ENCODE results near the gene GLYATL1B. TPM values are rescaled to one million over a fixed set of nuclear protein-coding genes. Genes with fewer than 3 reads are reported as not detected.
A peak's percentile ranks its signal among the peaks of the same experiment; 100 is the strongest.
"Not testable (repeated sequence)": the region's sequence is repeated elsewhere in the genome, so short reads cannot be mapped to it uniquely, and the experiment has no call there.

GLYATL1B gene
- total RNA-seq, 1 donor from 2014 or later = not detected

GRCh38 chr11:59062602-59063529, 23.2 kb upstream of the GLYATL1B start:
- no peaks in the 10 kb centered on the region for H3K27me3 ChIP-seq
- TF ChIP-seq EZH2 (IDR thresholded peaks at IDR 0.05) (no peak), EZH2phosphoT487 (IDR thresholded peaks at IDR 0.05) (no peak), CTCF (IDR thresholded peaks at IDR 0.05) (no peak)
- Mint-ChIP-seq H3K36me3 (no peaks in the 10 kb centered on the region), H3K4me1 (peaks cover 3% of the 10 kb centered on the region), H3K27ac (no peak overlapping the region), H3K4me3 (no peak overlapping the region), H3K27me3 (ENCODE audit: insufficient read depth, low read depth) (peaks cover 2% of the 10 kb centered on the region), H3K9me3 (no peaks in the 10 kb centered on the region)
- H3K4me3 ChIP-seq = no peak overlapping the region
- no peak overlapping the region for H2AFZ ChIP-seq (replicated peaks)
- no peaks in the 10 kb centered on the region for H3K79me2 ChIP-seq (ENCODE audit: low read depth)
- H3K27ac ChIP-seq = no peak overlapping the region
- H3K36me3 ChIP-seq = no peaks in the 10 kb centered on the region
- no peaks in the 10 kb centered on the region for H3K4me1 ChIP-seq
- H3K4me2 ChIP-seq = no peak overlapping the region
- H3K9ac ChIP-seq = no peak overlapping the region
- no peaks in the 10 kb centered on the region for H3F3A ChIP-seq (ENCODE audit: low read depth)
- H4K20me1 ChIP-seq (ENCODE audit: low read depth) = no peaks in the 10 kb centered on the region
- peak; percentile 15 for DNase-seq (ENCODE audit: low spot score)
- no peaks in the 10 kb centered on the region for H3K9me3 ChIP-seq (ENCODE audit: low read depth)

DNA sequence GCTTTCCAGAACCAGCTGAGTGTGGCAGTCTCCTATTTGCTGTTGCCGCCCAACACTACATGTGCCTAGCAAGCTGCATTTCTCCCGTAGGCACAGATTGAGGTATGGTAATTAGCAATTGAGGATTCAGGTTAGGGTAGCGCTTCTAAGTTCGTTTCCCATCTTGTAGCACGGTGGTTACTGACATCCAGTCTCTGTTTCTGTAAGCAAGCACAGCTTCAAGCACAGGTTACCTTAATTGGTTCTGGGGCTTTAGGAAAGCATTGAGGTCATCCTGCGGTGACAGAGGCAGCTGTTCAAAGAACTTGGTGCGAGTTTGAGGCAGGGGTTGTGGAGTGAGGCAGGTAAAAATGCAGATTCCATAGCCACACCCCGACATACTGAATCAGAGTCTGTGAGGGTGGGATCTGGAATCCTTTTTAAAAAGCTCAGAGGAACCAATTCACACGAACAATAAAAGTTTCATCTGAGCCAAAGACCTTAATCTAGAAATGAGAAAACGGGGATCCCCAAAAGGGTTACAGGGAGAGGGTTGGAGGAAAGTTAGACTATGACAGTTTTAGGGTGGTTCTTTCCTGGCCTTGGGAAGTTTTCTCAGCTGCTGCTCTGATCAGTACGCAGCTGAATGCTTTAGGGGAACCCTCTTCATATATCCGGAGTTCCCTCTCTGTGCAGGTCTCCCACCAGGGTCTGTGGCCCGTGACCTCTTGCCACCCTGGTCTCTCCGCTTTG, 21.9 kb upstream of the GLYATL1B start:
- H3K79me2 ChIP-seq (ENCODE audit: low read depth); H3K4me3 Mint-ChIP-seq; H2AFZ ChIP-seq (replicated peaks); H3K27me3 Mint-ChIP-seq (ENCODE audit: insufficient read depth, low read depth); H3K27ac Mint-ChIP-seq; H3K36me3 Mint-ChIP-seq; H3K4me3 ChIP-seq; H3K9me3 Mint-ChIP-seq; H3K27ac ChIP-seq; H3K36me3 ChIP-seq; H3K4me1 Mint-ChIP-seq; H3K4me1 ChIP-seq; H3K9ac ChIP-seq; H4K20me1 ChIP-seq (ENCODE audit: low read depth); H3K27me3 ChIP-seq; H3K9me3 ChIP-seq (ENCODE audit: low read depth); H3F3A ChIP-seq (ENCODE audit: low read depth); H3K4me2 ChIP-seq; DNase-seq (ENCODE audit: low spot score): not testable (repeated sequence)

DNA sequence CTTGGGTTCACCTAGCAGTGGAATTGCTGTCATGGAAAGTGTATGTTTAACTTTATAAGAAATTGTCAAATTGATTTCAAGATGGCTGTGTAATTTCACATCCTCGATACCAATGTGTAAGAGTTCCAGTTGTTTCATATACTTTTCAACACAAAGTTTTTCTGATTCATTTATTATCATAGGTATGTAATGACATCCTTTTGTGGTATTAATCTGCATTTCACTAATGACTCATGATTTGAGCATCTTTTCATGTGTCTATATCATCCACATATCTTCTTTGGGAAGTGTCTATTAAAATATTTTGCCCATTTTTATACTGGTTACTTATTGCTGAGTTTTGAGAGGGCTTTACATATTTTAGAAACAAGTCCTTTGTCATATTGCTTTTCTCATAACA, 17.0 kb upstream of the GLYATL1B start:
- no peaks in the 10 kb centered on the region for H3K27me3 ChIP-seq
- Mint-ChIP-seq H3K9me3 (no peaks in the 10 kb centered on the region), H3K27ac (no peak overlapping the region), H3K36me3 (no peaks in the 10 kb centered on the region), H3K4me3 (no peak overlapping the region), H3K27me3 (ENCODE audit: insufficient read depth, low read depth) (peaks cover 2% of the 10 kb centered on the region), H3K4me1 (no peaks in the 10 kb centered on the region)
- H3K27ac ChIP-seq = no peak overlapping the region
- no peaks in the 10 kb centered on the region for H4K20me1 ChIP-seq (ENCODE audit: low read depth)
- no peaks in the 10 kb centered on the region for H3K36me3 ChIP-seq
- DNase-seq (ENCODE audit: low spot score) = no peak
- no peak overlapping the region for H3K4me3 ChIP-seq
- no peaks in the 10 kb centered on the region for H3K9me3 ChIP-seq (ENCODE audit: low read depth)
- TF ChIP-seq CTCF (IDR thresholded peaks at IDR 0.05) = no peak
- no peak for TF ChIP-seq EZH2phosphoT487 (IDR thresholded peaks at IDR 0.05)
- no peaks in the 10 kb centered on the region for H3K4me1 ChIP-seq
- no peak overlapping the region for H3K4me2 ChIP-seq
- H3F3A ChIP-seq (ENCODE audit: low read depth) = no peaks in the 10 kb centered on the region
- no peaks in the 10 kb centered on the region for H3K79me2 ChIP-seq (ENCODE audit: low read depth)
- H3K9ac ChIP-seq = no peak overlapping the region
- H2AFZ ChIP-seq (replicated peaks) = no peak overlapping the region

Measured in neural progenitor cell (in vitro differentiated cells).